ENCODE data around the gene TCF4. TPM values are rescaled to one million over a fixed set of nuclear protein-coding genes. Genes with fewer than 3 reads are reported as not detected.

Gene TCF4
- total RNA-seq, 1 donor from 2014 or later: 15.7 TPM

- no peak for TF ChIP-seq CTCF (IDR thresholded peaks at IDR 0.05; ENCODE audit: insufficient read depth, low read length, poor library complexity, severe bottlenecking)
- H3K36me3 ChIP-seq (ENCODE audit: control insufficient read depth, insufficient read depth, low read length): no peaks in the 10 kb centered on the region
- H3K4me3 ChIP-seq (ENCODE audit: low read depth, low read length): no peak overlapping the region
- H3K27me3 ChIP-seq (ENCODE audit: control insufficient read depth, insufficient read depth, low read length): no peaks in the 10 kb centered on the region
- no peak for DNase-seq (ENCODE audit: low read depth)
These were observed 81.9 kb downstream of the TCF4 start for GRCh38 chr18:55506074-55506473.

- no peak overlapping the region for H3K4me3 ChIP-seq (ENCODE audit: low read depth, low read length)
- no peak for DNase-seq (ENCODE audit: low read depth)
- no peaks in the 10 kb centered on the region for H3K36me3 ChIP-seq (ENCODE audit: control insufficient read depth, insufficient read depth, low read length)
- TF ChIP-seq CTCF (IDR thresholded peaks at IDR 0.05; ENCODE audit: insufficient read depth, low read length, poor library complexity, severe bottlenecking): no peak
- H3K27me3 ChIP-seq (ENCODE audit: control insufficient read depth, insufficient read depth, low read length): no peaks in the 10 kb centered on the region
These were observed 83.2 kb downstream of the TCF4 start for GRCh38 chr18:55504808-55505207.

GRCh38 chr18:55503167-55503820 is 84.7 kb downstream of the TCF4 start:
- Histone ChIP-seq H3K27me3 (ENCODE audit: control insufficient read depth, insufficient read depth, low read length) (no peaks in the 10 kb centered on the region), H3K4me3 (ENCODE audit: low read depth, low read length) (no peak overlapping the region), H3K36me3 (ENCODE audit: control insufficient read depth, insufficient read depth, low read length) (no peaks in the 10 kb centered on the region)
- DNase-seq (ENCODE audit: low read depth): no peak
- no peak for TF ChIP-seq CTCF (IDR thresholded peaks at IDR 0.05; ENCODE audit: insufficient read depth, low read length, poor library complexity, severe bottlenecking)

- Histone ChIP-seq H3K36me3 (ENCODE audit: control insufficient read depth, insufficient read depth, low read length) (no peaks in the 10 kb centered on the region), H3K27me3 (ENCODE audit: control insufficient read depth, insufficient read depth, low read length) (no peaks in the 10 kb centered on the region), H3K4me3 (ENCODE audit: low read depth, low read length) (no peak overlapping the region)
- no peak for DNase-seq (ENCODE audit: low read depth)
- no peak for TF ChIP-seq CTCF (IDR thresholded peaks at IDR 0.05; ENCODE audit: insufficient read depth, low read length, poor library complexity, severe bottlenecking)
These were observed 85.8 kb downstream of the TCF4 start for GRCh38 chr18:55501982-55502710.

GRCh38 chr18:55501579-55501978 is 86.4 kb downstream of the TCF4 start:
- Histone ChIP-seq H3K36me3 (ENCODE audit: control insufficient read depth, insufficient read depth, low read length) (no peaks in the 10 kb centered on the region), H3K27me3 (ENCODE audit: control insufficient read depth, insufficient read depth, low read length) (no peaks in the 10 kb centered on the region), H3K4me3 (ENCODE audit: low read depth, low read length) (no peak overlapping the region)
- TF ChIP-seq CTCF (IDR thresholded peaks at IDR 0.05; ENCODE audit: insufficient read depth, low read length, poor library complexity, severe bottlenecking): no peak
- no peak for DNase-seq (ENCODE audit: low read depth)

Data from kidney epithelial cell (primary cell).